Measurements from ENCODE around the gene CRIP2.

GRCh38 chr14:105505101-105505500 is 30.5 kb downstream of the CRIP2 start:
- TF ChIP-seq YY1 (IDR thresholded peaks at IDR 0.05; ENCODE audit: insufficient read depth, insufficient replicate concordance, low read depth, low read length) = no peak
- TF ChIP-seq EZH2 (conservative IDR thresholded peaks at IDR 0.05; ENCODE audit: low read depth, low read length) = no peak
- TF ChIP-seq ZBTB3 (CRISPR knock-in tag; IDR thresholded peaks at IDR 0.05; ENCODE audit: borderline replicate concordance, low read depth) = no peak

Data from HepG2 (cell line).